NCI-H526 treated with DMSO at 0.1 percent for 48 hours (cell line): Measurements from ENCODE around the gene FAM107B.

Experiments
- DNase-seq: peaks from one replicate; lab custom pipeline; 2025; lab: John Stamatoyannopoulos, UW

Gene FAM107B

DNA sequence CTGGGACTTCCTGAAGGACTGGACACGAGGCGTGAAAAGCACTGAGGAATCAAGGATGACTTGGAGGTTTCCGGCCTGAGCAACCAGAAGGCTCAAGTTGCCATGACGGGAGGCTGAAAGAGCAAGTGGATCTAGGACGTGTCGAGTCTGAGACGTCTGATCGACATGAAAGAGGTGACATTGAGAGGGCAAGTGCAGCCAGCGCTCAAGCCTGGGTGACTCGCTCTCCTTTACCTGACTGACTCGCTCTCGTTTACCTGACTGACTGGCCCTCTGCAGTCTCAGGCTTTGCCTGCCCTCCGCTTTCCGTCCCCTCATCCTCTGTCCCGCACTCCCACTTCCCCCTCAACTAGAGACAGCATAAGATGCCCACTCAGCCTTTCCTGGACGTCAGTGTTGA lies 241.4 kb downstream of the FAM107B start:
- DNase-seq: no peak

DNA sequence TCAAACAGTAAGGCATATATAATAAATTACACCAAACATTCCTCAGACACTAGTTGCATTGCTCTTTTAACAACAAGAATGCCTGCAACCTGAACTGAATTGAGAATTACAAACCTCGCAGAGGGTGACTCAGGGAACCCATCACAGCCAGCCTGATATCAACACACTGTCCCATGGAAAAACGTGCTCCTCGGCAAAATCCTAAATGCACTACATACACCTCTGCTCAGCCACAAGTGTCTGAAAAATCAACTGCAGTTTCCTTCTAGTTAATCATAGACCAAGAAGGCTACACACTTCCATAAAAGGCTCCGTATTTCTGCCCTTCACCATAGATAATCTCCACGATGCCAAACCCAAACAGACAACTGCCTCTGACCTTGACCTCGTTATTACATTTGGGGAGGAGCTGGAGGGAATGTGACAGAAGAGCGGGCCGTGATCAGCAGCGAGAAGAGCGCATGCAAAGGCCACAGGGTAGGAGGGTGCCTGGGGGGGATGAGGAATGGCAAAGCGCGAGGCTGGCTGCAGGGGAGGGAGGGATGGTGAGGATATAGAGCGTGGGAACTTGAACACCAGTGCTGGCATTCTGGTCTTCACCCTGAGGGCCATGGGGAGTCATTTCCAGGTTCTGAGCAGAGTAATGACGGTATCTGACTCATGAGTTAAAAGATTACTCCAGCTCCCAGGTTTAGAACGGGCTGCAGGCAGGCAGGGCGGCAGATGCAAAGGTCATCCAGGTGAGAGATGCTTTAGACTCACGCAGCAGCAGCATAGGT lies 242.0 kb downstream of the FAM107B start:
- DNase-seq: no peak

DNA sequence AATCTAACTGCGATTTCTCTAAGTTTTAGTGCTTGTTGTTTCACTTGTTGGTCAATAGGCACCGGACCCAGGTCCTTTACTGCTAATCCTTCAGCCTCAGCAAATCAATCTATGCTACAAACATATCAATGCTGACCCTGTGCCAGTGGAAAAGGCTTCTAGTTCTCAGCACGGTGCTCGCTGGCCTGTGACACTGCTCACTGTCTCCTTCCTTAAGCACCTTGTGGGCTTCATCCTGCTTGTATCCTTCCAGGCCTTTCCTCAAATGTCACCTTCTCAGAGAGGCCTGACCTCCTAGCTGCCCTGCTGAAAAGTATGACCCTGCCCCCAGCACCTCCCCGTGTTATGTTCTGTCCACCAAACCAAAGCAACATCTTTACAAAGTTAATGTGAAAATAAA lies 242.7 kb downstream of the FAM107B start:
- no peak for DNase-seq

DNA sequence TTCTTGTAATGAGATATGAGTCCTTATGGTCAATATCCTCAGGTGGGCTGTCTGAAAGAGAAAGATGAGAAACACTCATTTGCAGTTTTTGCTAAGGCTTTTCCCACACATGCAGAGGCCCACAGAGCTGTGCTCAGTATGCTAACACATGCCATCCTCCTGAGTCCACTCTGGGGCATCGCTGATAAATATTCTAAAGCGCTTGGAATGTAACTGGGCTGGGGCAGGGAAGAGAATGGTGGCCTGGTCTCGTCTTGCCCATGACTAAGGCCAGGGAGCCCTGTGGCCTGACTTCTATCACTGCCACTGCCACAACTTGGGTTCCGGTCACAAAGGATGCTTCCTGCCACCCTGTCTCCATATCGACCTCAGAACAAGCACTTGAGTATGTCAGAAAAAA lies 244.2 kb downstream of the FAM107B start:
- no peak for DNase-seq

DNA sequence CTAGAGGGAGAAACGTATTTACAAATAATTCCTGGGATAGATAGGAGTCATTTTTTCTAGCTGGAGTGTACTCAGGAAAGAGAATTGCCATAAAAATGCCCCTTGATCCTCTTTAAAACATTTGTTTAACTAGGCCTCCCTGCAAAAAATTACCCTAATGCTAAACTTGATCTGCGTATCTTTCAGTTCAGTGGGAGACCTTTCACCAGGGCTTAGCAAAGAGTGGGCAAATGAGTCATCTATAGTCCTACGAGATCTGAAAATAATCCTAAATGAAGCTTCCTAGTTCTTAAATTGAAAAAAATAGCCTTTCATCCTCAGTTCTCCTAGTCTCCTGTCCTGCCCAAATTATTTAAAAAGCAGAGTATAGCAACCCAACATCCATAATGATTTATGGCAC lies 245.3 kb downstream of the FAM107B start:
- no peak for DNase-seq

DNA sequence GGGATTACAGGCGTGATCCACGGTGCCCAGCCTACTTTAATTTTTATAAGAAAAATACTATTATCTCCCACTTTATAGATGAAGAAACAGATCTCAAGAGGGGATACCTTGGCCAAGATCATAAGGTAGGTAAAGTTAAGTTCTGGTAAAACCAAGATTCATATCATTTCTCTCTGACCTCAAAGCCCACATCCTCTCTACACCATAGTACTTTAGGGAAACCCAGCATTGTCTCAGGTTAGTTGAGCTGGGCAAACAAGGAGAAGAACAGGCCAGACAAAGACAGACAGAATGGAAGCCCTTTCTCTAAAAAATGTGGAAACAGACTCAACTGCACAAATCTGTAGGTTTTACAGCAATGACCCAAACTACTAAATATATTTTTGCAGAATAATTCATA lies 246.2 kb downstream of the FAM107B start:
- DNase-seq: no peak

DNA sequence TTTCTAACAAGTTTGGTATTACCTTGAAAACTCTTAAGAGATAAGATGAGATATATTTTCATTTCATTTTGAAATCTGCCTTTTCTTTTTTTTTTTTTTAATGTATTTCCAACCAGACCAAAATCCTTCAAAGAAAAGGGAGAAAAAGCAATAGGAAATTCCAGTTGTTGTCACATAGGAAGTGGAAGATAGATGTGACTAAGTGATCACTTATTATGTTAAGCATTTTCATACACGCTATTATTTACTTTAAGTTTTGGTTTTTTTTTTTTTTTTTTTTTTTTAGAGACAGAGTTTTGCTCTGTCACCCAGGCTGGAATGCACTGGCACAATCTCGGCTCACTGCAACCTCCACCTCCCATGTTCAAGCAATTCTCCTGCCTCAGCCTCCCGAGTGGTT lies 246.8 kb downstream of the FAM107B start:
- DNase-seq: no peak

DNA sequence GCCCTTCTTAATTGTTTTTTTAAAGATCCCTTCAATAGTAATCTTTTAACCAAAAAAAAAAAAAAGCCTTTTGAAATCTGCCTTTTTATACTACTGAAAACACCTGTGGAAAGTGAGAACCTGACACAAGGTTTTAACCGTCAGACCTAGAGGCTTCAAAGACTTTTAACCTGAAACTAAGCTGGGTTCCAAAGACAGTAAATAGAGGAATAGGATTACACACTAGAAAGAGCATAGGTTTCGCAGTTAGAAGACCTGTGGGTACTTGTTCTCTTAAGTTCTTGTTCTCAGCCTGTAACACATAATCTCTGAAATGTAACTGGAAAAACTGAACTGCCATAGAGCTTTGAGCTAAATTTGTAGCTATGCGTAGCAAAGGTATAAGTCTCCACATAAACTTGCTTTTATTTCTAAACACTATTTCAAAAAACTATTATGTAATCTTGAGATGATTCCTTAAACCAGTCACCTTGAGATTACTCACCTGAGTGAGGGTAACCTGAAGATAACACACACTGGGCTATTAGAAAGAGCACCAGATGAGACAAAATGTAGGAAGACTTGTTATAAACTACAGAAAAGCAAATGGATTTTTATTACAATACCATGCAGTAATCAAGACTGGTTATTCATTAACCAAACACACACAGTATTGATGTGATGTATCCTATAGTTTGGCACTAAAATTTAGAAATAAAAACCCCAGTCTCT lies 247.4 kb downstream of the FAM107B start:
- no peak for DNase-seq

DNA sequence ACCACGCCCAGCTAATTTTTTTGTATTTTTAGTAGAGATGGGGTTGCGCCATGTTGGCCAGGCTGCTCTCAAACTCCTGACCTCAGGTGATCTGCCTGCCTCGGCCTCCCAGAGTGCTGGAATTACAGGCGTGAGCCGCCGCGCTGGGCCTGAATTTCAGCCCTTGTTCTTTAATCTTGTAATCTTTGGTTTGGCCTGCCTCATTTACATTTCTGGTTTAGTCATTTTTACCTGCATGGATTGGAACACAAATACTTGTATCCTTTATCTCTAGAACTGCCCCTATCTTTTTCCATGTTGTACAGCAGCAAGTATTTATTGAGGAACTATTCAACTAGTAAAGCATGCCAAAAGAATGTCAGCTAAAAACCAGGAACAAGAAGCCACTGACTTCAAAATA lies 248.4 kb downstream of the FAM107B start:
- DNase-seq: no peak

DNA sequence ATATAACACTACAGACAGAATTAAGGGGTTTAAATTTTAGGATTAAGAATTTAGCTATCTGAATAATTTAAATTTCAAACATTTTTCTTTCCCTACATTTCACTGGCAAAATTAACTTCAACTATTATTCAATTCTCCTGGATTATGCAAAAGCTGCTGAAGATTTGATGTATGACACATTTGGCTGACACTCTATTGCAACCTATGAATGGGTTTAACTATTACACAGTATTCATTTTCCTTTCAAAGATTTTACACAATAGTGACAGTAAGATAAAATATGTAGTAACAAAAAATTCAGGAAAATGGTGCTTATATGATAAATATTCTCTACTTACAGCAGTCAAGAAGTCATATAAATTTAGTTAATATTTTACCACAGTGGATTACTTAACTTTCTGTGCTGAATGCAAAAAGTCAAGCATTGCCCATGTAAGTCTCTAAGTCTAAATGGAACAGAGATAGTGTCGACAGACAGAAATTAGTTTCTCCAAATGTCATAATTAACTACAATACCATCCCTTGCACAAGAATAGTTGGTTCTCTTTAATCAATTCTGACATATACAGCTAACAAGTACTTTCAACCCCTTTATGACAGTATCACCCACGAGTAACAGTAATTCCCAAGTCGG lies 249.9 kb downstream of the FAM107B start:
- no peak for DNase-seq

DNA sequence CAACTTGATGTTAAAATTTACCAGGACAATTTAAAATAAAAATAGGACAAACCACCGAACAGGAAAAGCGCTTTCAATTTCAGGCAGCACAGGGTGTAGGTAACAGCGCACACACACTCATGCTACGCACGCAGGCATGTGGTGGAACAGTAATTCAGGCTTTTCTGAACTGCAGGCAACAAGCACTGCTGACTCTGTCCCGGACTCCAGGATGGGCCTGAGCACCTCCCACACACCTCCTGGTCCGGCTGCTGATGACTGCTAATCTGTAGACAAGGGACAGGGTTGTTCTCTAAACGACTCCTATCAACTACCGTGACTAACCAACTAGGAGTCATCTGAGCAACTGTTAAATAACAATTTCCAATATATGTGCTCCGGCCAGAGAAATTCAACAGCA lies 251.4 kb downstream of the FAM107B start:
- DNase-seq: no peak

DNA sequence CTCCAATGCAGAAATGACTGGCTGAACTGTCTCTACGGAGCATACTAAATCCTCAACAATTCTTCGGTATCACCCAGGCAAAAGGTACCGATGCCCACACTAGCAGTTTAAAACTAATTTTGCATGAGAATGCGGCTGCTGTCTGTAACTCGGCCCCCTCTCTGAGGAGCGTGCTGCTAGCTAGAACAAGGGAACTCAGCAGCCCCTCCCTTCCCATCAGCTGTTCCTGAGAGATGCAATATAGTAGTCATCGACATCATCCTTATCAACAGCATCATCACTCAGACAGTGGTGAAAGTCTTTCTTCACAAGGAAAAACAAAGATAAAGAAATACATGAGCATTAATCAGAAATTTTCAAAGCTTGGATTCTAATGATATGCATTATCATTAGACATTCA lies 254.9 kb downstream of the FAM107B start:
- DNase-seq: no peak

DNA sequence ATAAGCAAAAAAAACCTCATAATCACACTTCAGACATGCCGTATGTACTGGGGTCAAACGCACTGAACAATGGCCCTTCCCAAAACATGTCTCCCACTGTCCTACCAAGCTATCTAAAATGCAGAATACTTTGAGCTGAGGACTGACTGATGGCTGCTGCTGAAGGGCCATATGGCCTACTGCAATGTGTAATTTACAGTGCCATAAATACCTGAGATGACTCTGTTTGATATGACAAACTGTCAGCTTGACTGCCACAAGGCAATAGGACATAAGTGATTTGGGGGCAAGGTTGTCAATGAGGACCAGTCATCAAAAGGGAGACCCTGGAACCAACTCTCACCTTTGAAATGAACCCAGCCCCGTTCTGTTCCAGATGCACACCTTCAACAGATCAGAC lies 256.5 kb downstream of the FAM107B start:
- no peak for DNase-seq

DNA sequence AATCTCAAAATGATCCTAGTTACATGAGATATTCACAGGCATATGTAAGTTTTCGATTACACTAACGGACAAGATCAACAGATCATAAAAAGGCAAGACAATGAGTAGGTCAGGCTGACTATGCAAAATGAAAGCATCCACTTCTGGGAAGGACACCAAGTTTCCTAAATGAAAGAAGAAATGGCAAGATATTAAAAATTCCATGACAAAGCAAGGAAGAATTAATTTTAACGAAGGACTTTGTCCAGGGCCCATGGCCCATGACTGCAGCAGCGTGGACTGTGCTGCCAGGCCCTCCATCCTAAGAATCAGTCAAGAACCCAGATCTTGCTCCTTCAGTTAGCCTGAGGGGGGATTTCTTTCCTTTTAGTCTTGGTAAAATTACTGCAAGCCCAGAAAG lies 261.6 kb downstream of the FAM107B start:
- DNase-seq: no peak

DNA sequence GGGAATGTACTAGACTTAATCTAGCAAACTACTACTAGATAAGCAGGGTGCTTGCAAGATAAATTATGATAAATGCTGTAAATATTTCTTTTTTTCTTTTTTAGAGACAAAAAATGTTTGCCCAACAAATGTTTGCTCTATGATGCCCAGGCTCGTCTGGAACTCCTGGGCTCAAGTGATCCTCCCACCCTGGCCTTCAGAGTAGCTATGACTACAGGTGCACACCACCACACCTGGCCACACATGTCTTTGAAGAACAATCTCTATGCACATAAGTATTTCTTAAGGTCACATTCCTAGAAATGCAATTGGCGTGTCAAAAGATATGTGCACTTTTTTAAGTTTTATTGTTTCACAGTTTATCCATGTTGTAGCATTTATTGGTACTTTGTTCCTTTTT lies 264.4 kb downstream of the FAM107B start:
- no peak for DNase-seq

DNA sequence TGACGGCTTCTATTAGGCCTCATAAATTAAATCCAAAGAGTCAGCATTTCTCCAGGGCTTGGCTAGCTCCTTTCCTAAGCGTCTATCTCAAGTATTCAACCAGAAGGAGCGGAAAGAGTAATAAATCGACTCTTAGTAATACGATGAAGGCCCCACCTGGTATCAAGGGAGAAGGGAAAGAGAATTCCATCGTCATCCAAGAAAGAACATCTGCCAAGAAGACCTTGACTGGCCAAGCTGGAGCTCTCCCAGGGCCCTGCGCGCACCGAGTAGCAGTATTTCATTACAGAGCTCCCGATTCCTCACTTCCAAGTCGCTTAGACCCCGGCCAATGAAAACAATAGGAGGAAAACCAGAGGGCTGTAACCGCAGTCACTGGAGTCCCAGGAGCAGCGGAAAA lies 266.0 kb downstream of the FAM107B start:
- DNase-seq: no peak

DNA sequence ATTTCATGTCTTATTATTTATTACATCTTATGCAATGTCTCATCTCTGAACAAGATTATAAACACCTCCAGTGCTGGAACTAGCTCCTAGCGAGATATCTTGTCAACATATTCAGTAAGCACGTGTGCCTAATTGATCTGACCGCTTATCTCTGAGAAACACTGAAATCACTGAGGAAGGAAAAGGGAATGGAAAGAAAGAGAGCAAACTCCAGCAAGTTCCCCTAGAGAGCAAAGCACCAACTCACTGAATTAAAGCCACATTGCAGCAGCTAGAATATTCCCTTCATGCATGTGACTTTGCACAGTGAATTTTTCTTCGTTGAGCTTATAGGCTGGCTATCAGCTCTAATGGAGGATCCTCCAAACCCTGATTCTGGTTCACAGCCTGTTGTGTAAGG lies 266.9 kb downstream of the FAM107B start:
- DNase-seq: no peak

DNA sequence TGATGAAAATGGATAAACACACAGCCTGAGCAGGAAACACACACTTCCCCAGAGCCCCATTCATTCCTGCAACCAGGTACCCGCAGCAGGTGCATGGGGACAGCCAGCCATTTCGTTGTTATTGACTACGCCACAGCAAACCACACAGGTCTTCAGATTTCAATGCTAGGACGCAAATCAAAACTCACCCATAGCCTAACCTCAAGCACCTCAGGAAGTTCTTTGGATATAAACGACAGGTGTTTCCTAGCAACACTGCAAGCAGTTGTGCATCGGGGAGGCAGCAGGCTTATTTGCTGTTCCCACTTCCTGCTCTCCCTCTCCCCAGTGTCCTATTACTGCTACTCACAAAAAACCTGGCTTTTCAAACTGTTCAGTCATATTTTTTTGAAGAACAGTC lies 267.5 kb downstream of the FAM107B start:
- no peak for DNase-seq

DNA sequence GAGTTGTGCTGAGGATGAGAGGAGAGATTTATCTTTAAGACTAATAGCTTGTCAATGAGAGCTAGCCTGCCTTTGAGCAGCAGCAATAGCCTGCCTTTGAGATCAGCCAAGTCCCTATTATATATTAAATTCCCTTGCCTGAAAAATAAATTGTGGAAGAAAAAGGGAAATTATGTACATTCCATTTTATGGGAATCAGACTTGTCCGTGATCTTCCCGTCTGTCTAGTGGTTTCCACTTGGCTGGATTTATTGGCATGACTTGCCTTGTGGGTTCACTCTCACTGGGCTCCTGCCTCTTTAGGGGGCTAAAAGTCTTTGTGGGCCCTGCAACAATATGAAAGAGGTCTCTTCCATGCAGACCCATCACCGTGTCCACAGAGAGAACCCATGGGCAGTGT lies 272.3 kb downstream of the FAM107B start:
- DNase-seq: no peak

DNA sequence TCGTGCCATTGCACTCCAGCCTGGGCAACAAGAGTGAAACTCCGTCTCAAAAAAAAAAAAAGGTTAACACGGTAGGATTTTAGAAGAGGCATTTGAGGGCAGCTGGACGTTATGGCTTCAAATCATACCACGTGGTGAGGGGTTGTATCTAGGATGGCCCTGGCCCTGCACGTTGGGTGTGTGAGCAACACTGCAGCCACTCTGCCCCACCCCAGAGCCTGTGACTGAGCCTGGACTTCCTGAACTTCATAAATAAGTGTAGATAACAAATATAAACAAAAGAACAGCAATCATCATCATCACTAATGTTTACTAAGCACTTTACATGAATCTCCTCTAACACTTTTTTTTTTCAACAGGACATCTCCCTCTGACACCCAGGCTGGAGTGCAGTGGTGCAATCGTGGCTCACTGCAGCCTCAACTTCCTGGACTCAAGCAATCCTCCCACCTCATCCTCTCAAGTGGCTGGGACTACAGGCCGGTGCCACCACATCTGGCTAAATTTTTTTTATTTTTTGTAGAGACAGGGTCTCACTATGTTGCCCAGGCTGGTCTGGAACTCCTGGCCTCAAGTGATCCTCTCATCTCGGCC lies 274.4 kb downstream of the FAM107B start:
- no peak for DNase-seq

DNA sequence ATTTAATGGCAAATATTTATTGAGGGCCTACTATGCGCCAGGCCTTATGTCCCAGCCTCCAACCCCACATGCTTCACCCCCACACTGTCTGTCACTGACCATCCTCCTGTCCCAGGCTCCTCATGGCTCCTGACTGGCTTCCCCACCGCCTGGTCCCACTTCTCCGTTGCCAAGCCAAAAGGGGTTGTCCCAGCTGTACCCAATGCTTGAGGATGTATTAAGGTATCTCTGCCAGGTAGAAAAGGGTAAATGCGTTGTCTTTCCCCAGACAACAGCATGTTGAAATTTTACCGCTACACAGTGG lies 275.1 kb downstream of the FAM107B start:
- no peak for DNase-seq

DNA sequence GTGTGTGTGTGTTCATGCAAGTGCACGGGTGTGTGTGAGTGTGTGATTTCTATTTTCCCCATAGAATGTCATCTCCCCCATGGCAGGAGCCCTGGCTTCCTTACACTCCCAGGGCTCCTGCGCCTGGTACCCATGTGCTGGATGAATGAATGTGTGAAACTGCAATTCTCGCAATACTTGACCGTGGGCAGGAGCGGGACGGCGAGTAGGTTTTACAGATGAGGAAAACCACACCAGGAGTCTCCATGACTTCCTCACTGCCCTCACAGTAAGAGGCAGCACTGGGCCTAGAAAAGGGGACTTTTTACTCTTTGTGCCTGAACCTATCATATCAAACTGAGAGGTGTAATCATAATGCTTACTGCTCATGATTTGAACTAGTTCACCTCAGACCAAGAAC lies 276.4 kb downstream of the FAM107B start:
- DNase-seq: no peak

DNA sequence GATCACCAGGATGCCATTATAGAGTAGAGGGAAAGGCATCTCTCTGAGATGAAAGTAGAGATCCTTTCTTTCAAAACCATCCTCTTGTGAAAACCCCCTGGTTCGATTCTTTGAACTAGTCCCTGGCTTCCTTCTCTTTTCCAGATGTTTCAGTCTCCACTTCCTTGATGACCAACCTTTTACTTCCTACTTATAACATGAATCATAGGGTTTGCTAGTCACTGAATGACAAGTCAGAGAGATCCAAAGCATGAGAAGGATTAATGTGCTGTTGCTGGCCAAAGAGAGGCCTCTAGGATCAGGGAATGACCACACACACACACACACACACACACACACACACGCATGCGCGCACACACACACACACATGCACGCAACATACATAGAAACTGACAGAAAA lies 282.9 kb downstream of the FAM107B start:
- no peak for DNase-seq
